ENCODE results near the gene LAMA4. TPM values are rescaled to one million over a fixed set of nuclear protein-coding genes. Genes with fewer than 3 reads are reported as not detected.

Gene LAMA4
- polyA plus RNA-seq, 2 of the 4 experiments (the other 2 are of a cell fraction) = 1.0 to 3.1 TPM

DNA sequence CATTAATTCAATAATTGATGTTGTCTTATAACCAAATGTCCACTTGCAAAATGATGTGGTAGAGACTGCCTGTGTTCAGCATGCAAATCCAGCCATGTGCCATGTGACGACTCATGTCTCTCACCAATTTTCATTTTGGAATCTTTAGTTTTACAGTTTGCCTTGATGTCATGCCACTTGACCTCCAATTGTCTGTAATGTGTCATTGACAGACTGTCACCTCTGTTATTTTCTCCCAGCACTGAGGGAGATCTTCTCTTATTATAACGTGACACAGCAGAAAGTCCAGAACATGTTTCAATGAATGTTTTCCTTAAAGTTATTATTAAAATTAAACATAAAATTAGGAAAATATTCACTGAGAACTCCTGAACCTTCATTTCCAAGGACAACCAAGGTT, 56.7 kb downstream of the LAMA4 start:
- DNase-seq (ENCODE audit: low read depth in 1 of 2, low spot score in 1 of 2) = no peak
- no peaks in the 10 kb centered on the region for H3K9me3 ChIP-seq
- CTCF ChIA-PET = interaction anchor here (1.8 to 3.6 kb wide), 2 partner anchors 11 to 17 kb away, joined by 5 to 13 read pairs; no protein-coding TSS in a partner anchor
- no peak overlapping the region for H3K4me3 ChIP-seq
- POLR2A ChIA-PET = no interaction called here
- FAIRE-seq = no peak
- no peak for TF ChIP-seq FOSB (CRISPR knock-in tag; IDR thresholded peaks at IDR 0.05)
- no peak for TF ChIP-seq NFE2L2 (conservative IDR thresholded peaks at IDR 0.05; ENCODE audit: low read length)
- TF ChIP-seq FOXS1 (CRISPR knock-in tag; IDR thresholded peaks at IDR 0.05) = no peak
- no peak for TF ChIP-seq POLR2AphosphoS2 (conservative IDR thresholded peaks at IDR 0.05; ENCODE audit: low read length)
- TF ChIP-seq RNF2 (IDR thresholded peaks at IDR 0.05; ENCODE audit: borderline replicate concordance, low read depth) = no peak
- no peak for TF ChIP-seq CHD2 (IDR thresholded peaks at IDR 0.05; ENCODE audit: low read length, partially characterized antibody)
- TF ChIP-seq GATA3 (IDR thresholded peaks at IDR 0.05; ENCODE audit: borderline replicate concordance) = no peak
- TF ChIP-seq, protein P1, sequence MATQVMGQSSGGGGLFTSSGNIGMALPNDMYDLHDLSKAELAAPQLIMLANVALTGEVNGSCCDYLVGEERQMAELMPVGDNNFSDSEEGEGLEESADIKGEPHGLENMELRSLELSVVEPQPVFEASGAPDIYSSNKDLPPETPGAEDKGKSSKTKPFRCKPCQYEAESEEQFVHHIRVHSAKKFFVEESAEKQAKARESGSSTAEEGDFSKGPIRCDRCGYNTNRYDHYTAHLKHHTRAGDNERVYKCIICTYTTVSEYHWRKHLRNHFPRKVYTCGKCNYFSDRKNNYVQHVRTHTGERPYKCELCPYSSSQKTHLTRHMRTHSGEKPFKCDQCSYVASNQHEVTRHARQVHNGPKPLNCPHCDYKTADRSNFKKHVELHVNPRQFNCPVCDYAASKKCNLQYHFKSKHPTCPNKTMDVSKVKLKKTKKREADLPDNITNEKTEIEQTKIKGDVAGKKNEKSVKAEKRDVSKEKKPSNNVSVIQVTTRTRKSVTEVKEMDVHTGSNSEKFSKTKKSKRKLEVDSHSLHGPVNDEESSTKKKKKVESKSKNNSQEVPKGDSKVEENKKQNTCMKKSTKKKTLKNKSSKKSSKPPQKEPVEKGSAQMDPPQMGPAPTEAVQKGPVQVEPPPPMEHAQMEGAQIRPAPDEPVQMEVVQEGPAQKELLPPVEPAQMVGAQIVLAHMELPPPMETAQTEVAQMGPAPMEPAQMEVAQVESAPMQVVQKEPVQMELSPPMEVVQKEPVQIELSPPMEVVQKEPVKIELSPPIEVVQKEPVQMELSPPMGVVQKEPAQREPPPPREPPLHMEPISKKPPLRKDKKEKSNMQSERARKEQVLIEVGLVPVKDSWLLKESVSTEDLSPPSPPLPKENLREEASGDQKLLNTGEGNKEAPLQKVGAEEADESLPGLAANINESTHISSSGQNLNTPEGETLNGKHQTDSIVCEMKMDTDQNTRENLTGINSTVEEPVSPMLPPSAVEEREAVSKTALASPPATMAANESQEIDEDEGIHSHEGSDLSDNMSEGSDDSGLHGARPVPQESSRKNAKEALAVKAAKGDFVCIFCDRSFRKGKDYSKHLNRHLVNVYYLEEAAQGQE (IDR thresholded peaks at IDR 0.05) = no peak
- TF ChIP-seq CHD4 (IDR thresholded peaks at IDR 0.05; ENCODE audit: borderline replicate concordance) = no peak
- no peak overlapping the region for H3K27ac ChIP-seq
- H3K4me1 ChIP-seq = peaks cover 5% of the 10 kb centered on the region
- no peak overlapping the region for H3K4me2 ChIP-seq
- no peak for ATAC-seq
- 97% methylated on average over 2 of the region's 2 CpGs for WGBS (ENCODE audit: missing lambda C conversion rate)

DNA sequence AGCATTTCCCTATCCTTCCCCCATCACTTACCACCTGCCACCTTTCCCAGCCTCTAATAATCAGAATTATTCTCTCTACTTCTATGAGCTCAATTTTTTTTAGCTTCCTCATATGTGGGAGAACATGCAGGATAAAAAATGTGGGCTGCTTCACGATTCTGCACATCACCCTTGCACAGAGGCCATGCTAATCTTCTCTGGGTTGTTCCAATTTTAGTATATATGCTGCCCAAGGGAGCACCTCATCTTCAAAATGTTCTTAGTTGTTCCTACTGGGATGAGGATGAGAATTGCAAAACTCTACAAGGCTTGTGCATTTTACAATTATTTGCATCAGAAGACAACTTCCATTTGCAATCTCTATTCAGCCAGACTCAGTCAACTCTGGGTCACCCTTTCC, 58.1 kb downstream of the LAMA4 start:
- Histone ChIP-seq H3K9me3 (no peaks in the 10 kb centered on the region), H3K27ac (no peak overlapping the region), H3K4me1 (no peaks in the 10 kb centered on the region), H3K4me3 (no peak overlapping the region), H3K4me2 (no peak overlapping the region)
- DNase-seq (ENCODE audit: low read depth in 1 of 2, low spot score in 1 of 2) (no peak), ATAC-seq (no peak), FAIRE-seq (no peak)
- 24% methylated on average over 1 of the region's 1 CpG for WGBS (ENCODE audit: missing lambda C conversion rate)
- ChIA-PET CTCF (interaction anchor here (0.8 to 1.8 kb wide), 4 partner anchors 12 to 115 kb away, joined by 3 to 7 read pairs (median 5); no protein-coding TSS in a partner anchor), POLR2A (no interaction called here)
- TF ChIP-seq SMC3 (IDR thresholded peaks at IDR 0.05) = no peak
- TF ChIP-seq HDAC2 (IDR thresholded peaks at IDR 0.05) = no peak
- TF ChIP-seq CEBPB (IDR thresholded peaks at IDR 0.05) = no peak
- no peak for TF ChIP-seq RCOR1 (IDR thresholded peaks at IDR 0.05; ENCODE audit: low read depth, low read length)
- no peak for TF ChIP-seq CBX8 (IDR thresholded peaks at IDR 0.05)
- no peak for TF ChIP-seq MYC (IDR thresholded peaks at IDR 0.05; ENCODE audit: borderline replicate concordance, low read length)
- no peak for TF ChIP-seq ZFP36 (IDR thresholded peaks at IDR 0.05; ENCODE audit: borderline replicate concordance, partially characterized antibody)
- TF ChIP-seq, protein P2, sequence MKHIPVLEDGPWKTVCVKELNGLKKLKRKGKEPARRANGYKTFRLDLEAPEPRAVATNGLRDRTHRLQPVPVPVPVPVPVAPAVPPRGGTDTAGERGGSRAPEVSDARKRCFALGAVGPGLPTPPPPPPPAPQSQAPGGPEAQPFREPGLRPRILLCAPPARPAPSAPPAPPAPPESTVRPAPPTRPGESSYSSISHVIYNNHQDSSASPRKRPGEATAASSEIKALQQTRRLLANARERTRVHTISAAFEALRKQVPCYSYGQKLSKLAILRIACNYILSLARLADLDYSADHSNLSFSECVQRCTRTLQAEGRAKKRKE (CRISPR knock-in tag; IDR thresholded peaks at IDR 0.05; ENCODE audit: low read depth) = no peak
- TF ChIP-seq FOXS1 (CRISPR knock-in tag; IDR thresholded peaks at IDR 0.05) = no peak
- TF ChIP-seq EHMT2 (IDR thresholded peaks at IDR 0.05; ENCODE audit: low read depth) = no peak
- no peak for TF ChIP-seq NPAS2 (CRISPR knock-in tag; IDR thresholded peaks at IDR 0.05; ENCODE audit: borderline replicate concordance)
- no peak for TF ChIP-seq FOSL2 (IDR thresholded peaks at IDR 0.05)
- no peak for TF ChIP-seq FOSL2 (CRISPR knock-in tag; IDR thresholded peaks at IDR 0.05)
- TF ChIP-seq, protein P3, sequence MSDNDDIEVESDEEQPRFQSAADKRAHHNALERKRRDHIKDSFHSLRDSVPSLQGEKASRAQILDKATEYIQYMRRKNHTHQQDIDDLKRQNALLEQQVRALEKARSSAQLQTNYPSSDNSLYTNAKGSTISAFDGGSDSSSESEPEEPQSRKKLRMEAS (IDR thresholded peaks at IDR 0.05) = no peak
- TF ChIP-seq, protein P4, sequence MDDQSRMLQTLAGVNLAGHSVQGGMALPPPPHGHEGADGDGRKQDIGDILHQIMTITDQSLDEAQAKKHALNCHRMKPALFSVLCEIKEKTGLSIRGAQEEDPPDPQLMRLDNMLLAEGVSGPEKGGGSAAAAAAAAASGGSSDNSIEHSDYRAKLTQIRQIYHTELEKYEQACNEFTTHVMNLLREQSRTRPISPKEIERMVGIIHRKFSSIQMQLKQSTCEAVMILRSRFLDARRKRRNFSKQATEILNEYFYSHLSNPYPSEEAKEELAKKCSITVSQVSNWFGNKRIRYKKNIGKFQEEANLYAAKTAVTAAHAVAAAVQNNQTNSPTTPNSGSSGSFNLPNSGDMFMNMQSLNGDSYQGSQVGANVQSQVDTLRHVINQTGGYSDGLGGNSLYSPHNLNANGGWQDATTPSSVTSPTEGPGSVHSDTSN (IDR thresholded peaks at IDR 0.05) = no peak

All from A549 (cell line).